ENCODE measurements around the gene BABAM2. TPM values are rescaled to one million over a fixed set of nuclear protein-coding genes. Genes with fewer than 3 reads are reported as not detected.

The BABAM2 gene
- total RNA-seq, 1 experiment from 2014 or later = 43.5 TPM

GRCh38 chr2:27931361-27931950 lies 40.9 kb downstream of the BABAM2 start:
- H3K36me3 Mint-ChIP-seq (ENCODE audit: insufficient read depth, unreplicated experiment) = peaks cover 3% of the 10 kb centered on the region
- no TSS peak for BruUV-seq (replicated peaks)
- intact Hi-C loops (cut with micrococcal nuclease; ENCODE audit: unreplicated experiment) = loop anchor here (5.0 kb wide), 1 partner anchor 466 kb away; no protein-coding TSS in a partner anchor
- peak overlapping the region; percentile 28 for H3K4me3 Mint-ChIP-seq (ENCODE audit: low read depth, unreplicated experiment)
- CTCF ChIA-PET = interaction anchor here (0.6 to 2.2 kb wide), 4 partner anchors 11 to 299 kb away, joined by 3 to 9 read pairs (median 4); no protein-coding TSS in a partner anchor
- TF ChIP-seq CTCF (IDR thresholded peaks at IDR 0.05; ENCODE audit: unreplicated experiment) = no peak
- H3K4me1 Mint-ChIP-seq (ENCODE audit: low read depth, unreplicated experiment) = peaks cover 42% of the 10 kb centered on the region
- peak overlapping the region; percentile 62 for H3K27ac Mint-ChIP-seq (ENCODE audit: unreplicated experiment)
- no peak for DNase-seq
- no peaks in the 10 kb centered on the region for H3K27me3 Mint-ChIP-seq (ENCODE audit: unreplicated experiment)
- no peaks in the 10 kb centered on the region for H3K9me3 Mint-ChIP-seq (ENCODE audit: low read depth, unreplicated experiment)

GRCh38 chr2:27932396-27932795 lies 41.9 kb downstream of the BABAM2 start:
- no TSS peak for BruUV-seq (replicated peaks)

GRCh38 chr2:27935026-27935425 lies 44.5 kb downstream of the BABAM2 start:
- H3K9me3 Mint-ChIP-seq (ENCODE audit: low read depth, unreplicated experiment) = no peaks in the 10 kb centered on the region
- H3K4me1 Mint-ChIP-seq (ENCODE audit: low read depth, unreplicated experiment) = peaks cover 48% of the 10 kb centered on the region
- no TSS peak for BruUV-seq (replicated peaks)
- no peak for DNase-seq
- no peak overlapping the region for H3K27ac Mint-ChIP-seq (ENCODE audit: unreplicated experiment)
- CTCF ChIA-PET = no interaction called here
- no peak overlapping the region for H3K4me3 Mint-ChIP-seq (ENCODE audit: low read depth, unreplicated experiment)
- no peak for TF ChIP-seq CTCF (IDR thresholded peaks at IDR 0.05; ENCODE audit: unreplicated experiment)
- H3K36me3 Mint-ChIP-seq (ENCODE audit: insufficient read depth, unreplicated experiment) = peaks cover 3% of the 10 kb centered on the region
- no peaks in the 10 kb centered on the region for H3K27me3 Mint-ChIP-seq (ENCODE audit: unreplicated experiment)
- intact Hi-C loops (cut with micrococcal nuclease; ENCODE audit: unreplicated experiment) = no loop called here

More at GRCh38 chr2:27932396-27932795, 41.9 kb downstream of the BABAM2 start:
- intact Hi-C loops (cut with micrococcal nuclease; ENCODE audit: unreplicated experiment) = loop anchor here (5.0 kb wide), 1 partner anchor 465 kb away; no protein-coding TSS in a partner anchor
- TF ChIP-seq CTCF (IDR thresholded peaks at IDR 0.05; ENCODE audit: unreplicated experiment) = no peak
- no peaks in the 10 kb centered on the region for H3K9me3 Mint-ChIP-seq (ENCODE audit: low read depth, unreplicated experiment)
- H3K4me3 Mint-ChIP-seq (ENCODE audit: low read depth, unreplicated experiment) = no peak overlapping the region
- no peak for DNase-seq
- no peaks in the 10 kb centered on the region for H3K27me3 Mint-ChIP-seq (ENCODE audit: unreplicated experiment)
- peaks cover 42% of the 10 kb centered on the region for H3K4me1 Mint-ChIP-seq (ENCODE audit: low read depth, unreplicated experiment)
- peaks cover 3% of the 10 kb centered on the region for H3K36me3 Mint-ChIP-seq (ENCODE audit: insufficient read depth, unreplicated experiment)
- CTCF ChIA-PET = interaction anchor here (1.5 to 2.2 kb wide), 2 partner anchors 13 to 179 kb away, joined by 5 to 9 read pairs; no protein-coding TSS in a partner anchor
- peak overlapping the region; percentile 62 for H3K27ac Mint-ChIP-seq (ENCODE audit: unreplicated experiment)

- peaks cover 33% of the 10 kb centered on the region for H3K4me1 Mint-ChIP-seq (ENCODE audit: low read depth, unreplicated experiment)
- peak overlapping the region; percentile 33 for H3K27ac Mint-ChIP-seq (ENCODE audit: unreplicated experiment)
- intact Hi-C loops (cut with micrococcal nuclease; ENCODE audit: unreplicated experiment) = no loop called here
- CTCF ChIA-PET = no interaction called here
- H3K4me3 Mint-ChIP-seq (ENCODE audit: low read depth, unreplicated experiment) = no peak overlapping the region
- H3K36me3 Mint-ChIP-seq (ENCODE audit: insufficient read depth, unreplicated experiment) = no peaks in the 10 kb centered on the region
- DNase-seq = no peak
- no peaks in the 10 kb centered on the region for H3K9me3 Mint-ChIP-seq (ENCODE audit: low read depth, unreplicated experiment)
- no peak for TF ChIP-seq CTCF (IDR thresholded peaks at IDR 0.05; ENCODE audit: unreplicated experiment)
- no peaks in the 10 kb centered on the region for H3K27me3 Mint-ChIP-seq (ENCODE audit: unreplicated experiment)
- BruUV-seq (replicated peaks) = no TSS peak
These were observed 49.7 kb downstream of the BABAM2 start for GRCh38 chr2:27940090-27940671.
